ENCODE data around the gene PODXL2. TPM values are rescaled to one million over a fixed set of nuclear protein-coding genes. Genes with fewer than 3 reads are reported as not detected.

The PODXL2 gene
- total and polyA plus RNA-seq, 2 donors (not counting 1 experiment from before 2014, with no cell fraction given) = 3.1 to 4.0 TPM

- Histone ChIP-seq H3K36me3 (replicated peaks in 1 of 2; ENCODE audit: control extremely low read depth in 1 of 2, control insufficient read depth in 1 of 2, extremely low read depth in 1 of 2, insufficient read depth in 2 of 2, low read length in 1 of 2) (no peaks in the 10 kb centered on the region), H3K9ac (ENCODE audit: low read length) (no peak overlapping the region), H3K4me1 (ENCODE audit: control insufficient read depth in 2 of 2, insufficient read depth in 2 of 2, low read length in 2 of 2) (no peaks in the 10 kb centered on the region), H4K20me1 (ENCODE audit: control insufficient read depth, insufficient read depth, low read length, poor library complexity, severe bottlenecking) (no peaks in the 10 kb centered on the region), H3K4me2 (replicated peaks; ENCODE audit: low read depth, low read length, poor library complexity, severe bottlenecking) (no peak overlapping the region), H3K4me3 (ENCODE audit: control extremely low read depth in 1 of 5, extremely low read depth in 1 of 5, insufficient read depth in 1 of 5, low read depth in 2 of 5, low read length in 4 of 5) (no peak overlapping the region), H3K27ac (ENCODE audit: low read length in 2 of 2) (no peak overlapping the region), H3K27me3 (replicated peaks in 1 of 4; ENCODE audit: control extremely low read depth in 1 of 4, control insufficient read depth in 3 of 4, insufficient read depth in 4 of 4, low read length in 3 of 4) (no peaks in the 10 kb centered on the region), H3K9me3 (ENCODE audit: control extremely low read depth in 1 of 3, control insufficient read depth in 2 of 3, insufficient read depth in 1 of 3, low read length in 2 of 3) (no peaks in the 10 kb centered on the region), H2AFZ (ENCODE audit: insufficient read depth, low read depth, low read length, poor library complexity, severe bottlenecking) (no peak overlapping the region), H3K79me2 (ENCODE audit: control insufficient read depth, insufficient read depth, low read length) (no peaks in the 10 kb centered on the region)
- Mint-ChIP-seq H3K4me3 (no peak overlapping the region), H3K4me1 (no peaks in the 10 kb centered on the region), H3K9me3 (ENCODE audit: insufficient read depth) (peaks cover 3% of the 10 kb centered on the region), H3K27me3 (no peaks in the 10 kb centered on the region), H3K27ac (no peak overlapping the region)
- ChIA-PET CTCF (no interaction called here), POLR2A (no interaction called here)
- TF ChIP-seq CTCF (IDR thresholded peaks at IDR 0.05) (no peak), EZH2 (IDR thresholded peaks at IDR 0.05; ENCODE audit: borderline replicate concordance, insufficient read depth, low read depth, low read length, poor library complexity, severe bottlenecking) (no peak)
- WGBS (ENCODE audit: insufficient coverage) = 96% methylated on average over 13 of the region's 15 CpGs
- ATAC-seq (ENCODE audit: low read depth) = no peak
- intact Hi-C loops (cut with micrococcal nuclease) = no loop called here
- no peak for DNase-seq
These were observed 91.3 kb downstream of the PODXL2 start for GRCh38 chr3:127720161-127720823.

GRCh38 chr3:127720985-127721935, 92.3 kb downstream of the PODXL2 start:
- TF ChIP-seq CTCF (IDR thresholded peaks at IDR 0.05) = no peak
- TF ChIP-seq EZH2 (IDR thresholded peaks at IDR 0.05; ENCODE audit: borderline replicate concordance, insufficient read depth, low read depth, low read length, poor library complexity, severe bottlenecking) = no peak
- ATAC-seq (ENCODE audit: low read depth) = no peak
- Histone ChIP-seq H3K27me3 (replicated peaks in 1 of 4; ENCODE audit: control extremely low read depth in 1 of 4, control insufficient read depth in 3 of 4, insufficient read depth in 4 of 4, low read length in 3 of 4) (no peaks in the 10 kb centered on the region), H2AFZ (ENCODE audit: insufficient read depth, low read depth, low read length, poor library complexity, severe bottlenecking) (no peak overlapping the region), H3K9ac (ENCODE audit: low read length) (no peak overlapping the region), H3K9me3 (ENCODE audit: control extremely low read depth in 1 of 3, control insufficient read depth in 2 of 3, insufficient read depth in 1 of 3, low read length in 2 of 3) (no peaks in the 10 kb centered on the region), H3K4me3 (ENCODE audit: control extremely low read depth in 1 of 5, extremely low read depth in 1 of 5, insufficient read depth in 1 of 5, low read depth in 2 of 5, low read length in 4 of 5) (no peak overlapping the region), H3K36me3 (replicated peaks in 1 of 2; ENCODE audit: control extremely low read depth in 1 of 2, control insufficient read depth in 1 of 2, extremely low read depth in 1 of 2, insufficient read depth in 2 of 2, low read length in 1 of 2) (no peaks in the 10 kb centered on the region), H3K27ac (ENCODE audit: low read length in 2 of 2) (no peak overlapping the region), H4K20me1 (ENCODE audit: control insufficient read depth, insufficient read depth, low read length, poor library complexity, severe bottlenecking) (no peaks in the 10 kb centered on the region), H3K79me2 (ENCODE audit: control insufficient read depth, insufficient read depth, low read length) (no peaks in the 10 kb centered on the region), H3K4me2 (replicated peaks; ENCODE audit: low read depth, low read length, poor library complexity, severe bottlenecking) (no peak overlapping the region), H3K4me1 (ENCODE audit: control insufficient read depth in 2 of 2, insufficient read depth in 2 of 2, low read length in 2 of 2) (no peaks in the 10 kb centered on the region)
- Mint-ChIP-seq H3K4me3 (no peak overlapping the region), H3K27me3 (no peaks in the 10 kb centered on the region), H3K9me3 (ENCODE audit: insufficient read depth) (peaks cover 3% of the 10 kb centered on the region), H3K27ac (no peak overlapping the region), H3K4me1 (no peaks in the 10 kb centered on the region)
- intact Hi-C loops (cut with micrococcal nuclease) = no loop called here
- ChIA-PET POLR2A (no interaction called here), CTCF (no interaction called here)
- WGBS (ENCODE audit: insufficient coverage) = 100% methylated on average over 12 of the region's 17 CpGs
- no peak for DNase-seq

Measured in B cell (primary cell).